Neural crest cell (in vitro differentiated cells): ENCODE data around the gene SLC6A13. TPM values are rescaled to one million over a fixed set of nuclear protein-coding genes. Genes with fewer than 3 reads are reported as not detected.
A peak's percentile ranks its signal among the peaks of the same experiment; 100 is the strongest.
"Not testable (repeated sequence)": the region's sequence is repeated elsewhere in the genome, so short reads cannot be mapped to it uniquely, and the experiment has no call there.

Source experiments
- DNase-seq: peaks from one replicate; pipeline ENCODE4 v3.0.0; 2021; ENCODE audit warnings: low read depth, mixed read lengths, low spot score
- H3K27ac Mint-ChIP-seq: one replicate; pipeline ENCODE4 v1.8.0; 2021; ENCODE audit warnings: mild to moderate bottlenecking, mixed read lengths; ENCODE audit not compliant: unreplicated experiment
- H3K27me3 Mint-ChIP-seq: 2 replicates; pipeline ENCODE4 v1.8.0; 2021; ENCODE audit warnings: low read depth, mild to moderate bottlenecking, mixed read lengths
- H3K36me3 Mint-ChIP-seq: 2 replicates; pipeline ENCODE4 v1.8.0; 2021; ENCODE audit warnings: low read depth, mild to moderate bottlenecking, mixed read lengths
- H3K4me1 Mint-ChIP-seq: 2 replicates; pipeline ENCODE4 v1.8.0; 2021; ENCODE audit warnings: mixed read lengths
- H3K4me3 Mint-ChIP-seq: one replicate; pipeline ENCODE4 v1.8.0; 2021; ENCODE audit warnings: mild to moderate bottlenecking, mixed read lengths
- H3K9me3 Mint-ChIP-seq: 2 replicates; pipeline ENCODE4 v1.8.0; 2021; ENCODE audit warnings: mixed read lengths
- CTCF ChIP-seq: fragments of 200-600 bp; sonication (generic); conservative IDR thresholded peaks from 2 replicates; pipeline ENCODE4 v1.5.0; 2021; ENCODE audit warnings: antibody characterized with exemption, mild to moderate bottlenecking
- total RNA-seq: library from RNA; stranded (reverse); gene quantifications from 2 replicates; pipeline ENCODE4 v1.2.1, GENCODE V29; 2021

The SLC6A13 gene
- total RNA-seq, 1 donor from 2014 or later, result 0.30 TPM

- no peaks in the 10 kb centered on the region for H3K9me3 Mint-ChIP-seq
- DNase-seq, result no peak
- H3K27ac Mint-ChIP-seq, result no peak overlapping the region
- peaks cover 15% of the 10 kb centered on the region for H3K4me1 Mint-ChIP-seq
- TF ChIP-seq CTCF, result no peak
- no peak overlapping the region for H3K4me3 Mint-ChIP-seq
- peaks cover 29% of the 10 kb centered on the region for H3K27me3 Mint-ChIP-seq
- no peaks in the 10 kb centered on the region for H3K36me3 Mint-ChIP-seq
Observed at GRCh38 chr12:191541-191940, 71.1 kb downstream of the SLC6A13 start.

DNA sequence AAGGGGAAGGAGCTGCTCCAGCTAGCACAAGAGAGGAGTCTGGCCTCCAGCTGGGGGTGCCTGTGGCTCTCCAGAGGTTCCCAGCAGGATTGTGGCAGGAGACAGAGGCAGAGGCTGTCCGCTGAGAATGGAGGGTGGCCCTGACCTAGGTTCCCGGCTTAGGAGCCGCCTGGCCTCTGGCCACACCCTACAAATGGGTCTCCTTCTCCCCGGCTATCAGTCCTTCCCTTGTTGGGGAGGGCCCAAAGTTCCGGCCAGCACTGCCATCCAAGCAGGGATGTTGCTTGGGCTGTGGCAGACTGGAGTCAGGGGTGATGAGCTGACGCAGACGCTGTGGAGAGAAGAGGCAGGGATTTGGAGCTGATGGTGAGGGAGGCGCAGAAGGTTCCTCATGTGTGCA lies 71.8 kb downstream of the SLC6A13 start:
- TF ChIP-seq CTCF, result no peak

DNA sequence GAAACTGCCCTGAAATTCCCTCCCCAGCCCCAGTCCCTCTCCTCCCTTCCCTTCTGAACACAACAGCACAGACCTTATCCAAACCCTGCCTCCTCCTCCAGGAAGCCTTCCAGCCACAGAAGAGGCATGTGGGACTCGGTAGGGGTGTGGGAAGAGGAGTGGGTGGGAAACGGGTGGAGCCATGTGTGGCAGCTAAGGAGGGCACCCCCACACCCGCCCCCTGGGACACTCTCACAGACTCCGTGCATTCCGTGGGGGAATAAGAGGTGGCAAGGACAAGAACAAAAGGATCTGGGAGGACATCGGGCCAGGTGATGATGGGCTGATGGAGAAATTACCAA lies 73.0 kb downstream of the SLC6A13 start:
- Mint-ChIP-seq H3K4me1 (peaks cover 15% of the 10 kb centered on the region), H3K4me3 (peak overlapping the region; percentile 44), H3K36me3 (no peaks in the 10 kb centered on the region), H3K27me3 (peaks cover 26% of the 10 kb centered on the region), H3K27ac (no peak overlapping the region), H3K9me3 (no peaks in the 10 kb centered on the region)
- no peak for DNase-seq
- TF ChIP-seq CTCF, result no peak

More for the DNA sequence above, 71.8 kb downstream of the SLC6A13 start:
- Mint-ChIP-seq H3K4me1 (peaks cover 15% of the 10 kb centered on the region), H3K4me3 (no peak overlapping the region), H3K27me3 (peaks cover 29% of the 10 kb centered on the region), H3K27ac (no peak overlapping the region), H3K36me3 (no peaks in the 10 kb centered on the region), H3K9me3 (no peaks in the 10 kb centered on the region)
- DNase-seq, result no peak

- Mint-ChIP-seq H3K4me3 (peak overlapping the region; percentile 93), H3K36me3 (no peaks in the 10 kb centered on the region), H3K27ac (peak overlapping the region; percentile 83), H3K4me1 (peaks cover 15% of the 10 kb centered on the region), H3K9me3 (no peaks in the 10 kb centered on the region), H3K27me3 (peaks cover 26% of the 10 kb centered on the region)
- DNase-seq, result peak; percentile 73
- TF ChIP-seq CTCF, result peak; percentile 95
Observed at GRCh38 chr12:188910-189621, 73.6 kb downstream of the SLC6A13 start.

GRCh38 chr12:187986-188909 lies 74.4 kb downstream of the SLC6A13 start:
- not testable (repeated sequence) for H3K27ac Mint-ChIP-seq, H3K36me3 Mint-ChIP-seq, DNase-seq, H3K9me3 Mint-ChIP-seq
- Mint-ChIP-seq H3K4me1 (peaks cover 15% of the 10 kb centered on the region), H3K27me3 (peaks cover 24% of the 10 kb centered on the region), H3K4me3 (peak overlapping the region; percentile 93)
